Parathyroid adenoma (tissue), 2 donors: ENCODE results near the gene TRIM69.
"Not testable (repeated sequence)": the region's sequence is repeated elsewhere in the genome, so short reads cannot be mapped to it uniquely, and the experiment has no call there.

Experiments
- H2AFZ ChIP-seq: fragments of 300-600 bp; sonication (generic); one replicate; pipeline ENCODE4 v1.7.0; 2017; ENCODE audit warnings: antibody characterized with exemption, mild to moderate bottlenecking
- H3K27ac ChIP-seq: fragments of 300-600 bp; sonication (generic); one replicate; pipeline ENCODE4 v1.7.0; 2017
- H3K27me3 ChIP-seq: fragments of 300-600 bp; sonication (generic); one replicate; pipeline ENCODE4 v1.7.0; 2017; ENCODE audit warnings: low read length; ENCODE audit not compliant: control insufficient read depth, insufficient read depth
- H3K36me3 ChIP-seq: fragments of 300-600 bp; sonication (generic); one replicate; pipeline ENCODE4 v1.7.0; 2017; ENCODE audit warnings: low read length; ENCODE audit not compliant: control insufficient read depth, insufficient read depth
- H3K4me1 ChIP-seq: fragments of 300-600 bp; sonication (generic); one replicate; pipeline ENCODE4 v1.7.0; 2017; ENCODE audit warnings: control low read depth
- H3K4me2 ChIP-seq: fragments of 300-600 bp; sonication (generic); one replicate; pipeline ENCODE4 v1.7.0; 2017; ENCODE audit warnings: low read length
- H3K4me3 ChIP-seq: fragments of 300-600 bp; sonication (generic); one replicate; pipeline ENCODE4 v1.7.0; 2017; ENCODE audit warnings: low read depth, low read length
- H3K79me2 ChIP-seq: fragments of 300-600 bp; sonication (generic); one replicate; pipeline ENCODE4 v1.7.0; 2017; ENCODE audit warnings: control low read depth
- H3K9ac ChIP-seq: fragments of 300-600 bp; sonication (generic); one replicate; pipeline ENCODE4 v1.7.0; 2017; ENCODE audit warnings: mild to moderate bottlenecking
- H3K9me3 ChIP-seq: fragments of 300-600 bp; sonication (generic); one replicate; pipeline ENCODE4 v1.7.0; 2017; ENCODE audit warnings: low read length; ENCODE audit not compliant: control insufficient read depth
- TF ChIP-seq, protein P1 (sequence below): fragments of 300-600 bp; sonication (generic); IDR thresholded peaks from one replicate; pipeline ENCODE4 v1.7.0; 2017; ENCODE audit warnings: antibody characterized with exemption, mild to moderate bottlenecking
- donor health status: primary hyperparathyroidism.

TRIM69 gene

GRCh38 chr15:44753345-44753744 is 17.0 kb downstream of the TRIM69 start:
- Histone ChIP-seq H3K9ac (no peak overlapping the region), H3K27ac (no peak overlapping the region), H3K4me2 (no peak overlapping the region), H3K4me1 (no peaks in the 10 kb centered on the region), H3K27me3 (no peaks in the 10 kb centered on the region), H3K4me3 (no peak overlapping the region), H3K36me3 (no peaks in the 10 kb centered on the region), H3K9me3 (no peaks in the 10 kb centered on the region), H2AFZ (no peak overlapping the region), H3K79me2 (no peaks in the 10 kb centered on the region)
- TF ChIP-seq, protein P1, sequence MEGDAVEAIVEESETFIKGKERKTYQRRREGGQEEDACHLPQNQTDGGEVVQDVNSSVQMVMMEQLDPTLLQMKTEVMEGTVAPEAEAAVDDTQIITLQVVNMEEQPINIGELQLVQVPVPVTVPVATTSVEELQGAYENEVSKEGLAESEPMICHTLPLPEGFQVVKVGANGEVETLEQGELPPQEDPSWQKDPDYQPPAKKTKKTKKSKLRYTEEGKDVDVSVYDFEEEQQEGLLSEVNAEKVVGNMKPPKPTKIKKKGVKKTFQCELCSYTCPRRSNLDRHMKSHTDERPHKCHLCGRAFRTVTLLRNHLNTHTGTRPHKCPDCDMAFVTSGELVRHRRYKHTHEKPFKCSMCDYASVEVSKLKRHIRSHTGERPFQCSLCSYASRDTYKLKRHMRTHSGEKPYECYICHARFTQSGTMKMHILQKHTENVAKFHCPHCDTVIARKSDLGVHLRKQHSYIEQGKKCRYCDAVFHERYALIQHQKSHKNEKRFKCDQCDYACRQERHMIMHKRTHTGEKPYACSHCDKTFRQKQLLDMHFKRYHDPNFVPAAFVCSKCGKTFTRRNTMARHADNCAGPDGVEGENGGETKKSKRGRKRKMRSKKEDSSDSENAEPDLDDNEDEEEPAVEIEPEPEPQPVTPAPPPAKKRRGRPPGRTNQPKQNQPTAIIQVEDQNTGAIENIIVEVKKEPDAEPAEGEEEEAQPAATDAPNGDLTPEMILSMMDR = no peak

GRCh38 chr15:44763187-44763586 is 26.9 kb downstream of the TRIM69 start:
- TF ChIP-seq, protein P1 = no peak
- H3K4me3 ChIP-seq = no peak overlapping the region

GRCh38 chr15:44763848-44764247 is 27.5 kb downstream of the TRIM69 start:
- no peak overlapping the region for H3K27ac ChIP-seq
- H3K9ac ChIP-seq = no peak overlapping the region
- H3K27me3 ChIP-seq = no peaks in the 10 kb centered on the region
- no peak overlapping the region for H3K4me3 ChIP-seq
- no peaks in the 10 kb centered on the region for H3K79me2 ChIP-seq
- H2AFZ ChIP-seq = no peak overlapping the region
- TF ChIP-seq, protein P1 = no peak
- H3K36me3 ChIP-seq = no peaks in the 10 kb centered on the region
- no peaks in the 10 kb centered on the region for H3K9me3 ChIP-seq
- H3K4me2 ChIP-seq = no peak overlapping the region
- no peaks in the 10 kb centered on the region for H3K4me1 ChIP-seq

More at GRCh38 chr15:44763187-44763586, 26.9 kb downstream of the TRIM69 start:
- no peak overlapping the region for H3K27ac ChIP-seq
- H3K36me3 ChIP-seq = no peaks in the 10 kb centered on the region
- H3K9me3 ChIP-seq = no peaks in the 10 kb centered on the region
- H3K4me2 ChIP-seq = no peak overlapping the region
- no peak overlapping the region for H2AFZ ChIP-seq
- no peaks in the 10 kb centered on the region for H3K27me3 ChIP-seq
- H3K4me1 ChIP-seq = no peaks in the 10 kb centered on the region
- no peaks in the 10 kb centered on the region for H3K79me2 ChIP-seq
- H3K9ac ChIP-seq = no peak overlapping the region

DNA sequence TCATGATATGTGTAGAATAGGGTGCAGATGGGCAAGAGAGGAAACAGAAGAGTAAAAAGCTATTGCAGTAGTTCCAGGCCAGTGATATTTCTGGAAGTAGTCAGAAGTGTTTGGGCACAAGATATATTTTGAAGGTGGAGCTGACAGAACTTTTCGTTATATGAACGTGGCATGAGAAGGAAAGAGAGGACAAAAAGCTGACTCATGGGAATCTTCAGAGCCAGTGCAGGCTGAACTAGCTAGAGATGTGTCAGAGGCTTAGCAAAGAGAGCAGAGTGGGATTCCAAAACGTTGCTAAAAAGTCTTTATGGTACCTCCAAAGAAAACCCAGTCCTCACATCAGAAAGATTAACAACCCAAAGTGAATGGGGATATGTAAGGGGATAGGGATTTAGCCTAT is 28.7 kb downstream of the TRIM69 start:
- Histone ChIP-seq H3K9ac (no peak overlapping the region), H2AFZ (no peak overlapping the region), H3K27me3 (no peaks in the 10 kb centered on the region), H3K4me1 (no peaks in the 10 kb centered on the region), H3K4me3 (no peak overlapping the region), H3K4me2 (no peak overlapping the region), H3K27ac (no peak overlapping the region), H3K79me2 (no peaks in the 10 kb centered on the region), H3K36me3 (no peaks in the 10 kb centered on the region), H3K9me3 (no peaks in the 10 kb centered on the region)
- TF ChIP-seq, protein P1 = no peak

GRCh38 chr15:44769521-44769920 is 33.2 kb downstream of the TRIM69 start:
- TF ChIP-seq, protein P1 = no peak
- H2AFZ ChIP-seq = no peak overlapping the region

DNA sequence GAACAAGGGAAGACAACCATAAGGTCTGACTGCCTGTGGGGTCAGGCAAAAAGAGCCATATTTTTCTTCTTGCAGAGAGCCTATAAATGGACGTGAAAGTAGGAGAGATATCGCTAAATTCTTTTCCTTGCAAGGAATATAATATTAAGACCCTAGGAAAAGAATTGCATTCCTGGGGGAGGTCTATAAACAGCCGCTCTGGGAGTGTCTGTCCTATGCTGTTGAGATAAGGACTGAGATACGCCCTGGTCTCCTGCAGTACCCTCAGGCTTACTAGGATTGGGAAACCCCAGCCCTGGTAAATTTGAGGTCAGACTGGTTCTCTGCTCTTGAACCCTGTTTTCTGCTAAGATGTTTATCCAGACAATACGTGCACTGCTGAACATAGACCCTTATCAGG is 34.4 kb downstream of the TRIM69 start:
- H3K27me3 ChIP-seq = not testable (repeated sequence)

More at GRCh38 chr15:44769521-44769920, 33.2 kb downstream of the TRIM69 start:
- no peak overlapping the region for H3K27ac ChIP-seq
- H3K79me2 ChIP-seq = no peaks in the 10 kb centered on the region
- no peaks in the 10 kb centered on the region for H3K27me3 ChIP-seq
- no peak overlapping the region for H3K4me2 ChIP-seq
- no peaks in the 10 kb centered on the region for H3K9me3 ChIP-seq
- no peak overlapping the region for H3K9ac ChIP-seq
- no peaks in the 10 kb centered on the region for H3K36me3 ChIP-seq
- no peak overlapping the region for H3K4me3 ChIP-seq
- H3K4me1 ChIP-seq = no peaks in the 10 kb centered on the region

More for the DNA sequence above, 34.4 kb downstream of the TRIM69 start:
- not testable (repeated sequence) for H2AFZ ChIP-seq, H3K9ac ChIP-seq, H3K36me3 ChIP-seq, H3K9me3 ChIP-seq, H3K4me3 ChIP-seq, H3K27ac ChIP-seq, H3K4me1 ChIP-seq, H3K4me2 ChIP-seq, H3K79me2 ChIP-seq
